Calu3 (cell line): Measurements from ENCODE around the gene POU5F2. TPM values are rescaled to one million over a fixed set of nuclear protein-coding genes. Genes with fewer than 3 reads are reported as not detected.

Experiments
- BruUV-seq: library from RNA; stranded (reverse); fragments of 400-500 nt; replicated peaks from 2 replicates; lab custom pipeline; 2021; lab: Mats Ljungman, UMichigan
- CTCF ChIA-PET: fragments of 300-600 bp; sonication (Branson Sonifier 250); formaldehyde crosslinking; loops from one replicate; lab custom pipeline; 2022; ENCODE audit warnings: antibody characterized with exemption; lab: Charles Lee
- DNase-seq: peaks from one replicate; pipeline ENCODE4 v3.0.0; 2022
- H3K27ac Mint-ChIP-seq: one replicate; pipeline ENCODE4 v1.8.0; 2022; ENCODE audit warnings: mixed read lengths; ENCODE audit not compliant: unreplicated experiment
- H3K27me3 Mint-ChIP-seq: one replicate; pipeline ENCODE4 v1.8.0; 2022; ENCODE audit warnings: mixed read lengths; ENCODE audit not compliant: unreplicated experiment
- H3K36me3 Mint-ChIP-seq: one replicate; pipeline ENCODE4 v1.8.0; 2022; ENCODE audit warnings: mild to moderate bottlenecking, moderate library complexity, mixed read lengths; ENCODE audit not compliant: insufficient read depth, unreplicated experiment
- H3K4me1 Mint-ChIP-seq: one replicate; pipeline ENCODE4 v1.8.0; 2022; ENCODE audit warnings: mild to moderate bottlenecking, low read depth, mixed read lengths; ENCODE audit not compliant: unreplicated experiment
- H3K4me3 Mint-ChIP-seq: one replicate; pipeline ENCODE4 v1.8.0; 2022; ENCODE audit warnings: mild to moderate bottlenecking, low read depth, moderate library complexity, mixed read lengths; ENCODE audit not compliant: unreplicated experiment
- H3K9me3 Mint-ChIP-seq: one replicate; pipeline ENCODE4 v1.8.0; 2022; ENCODE audit warnings: low read depth, mixed read lengths; ENCODE audit not compliant: unreplicated experiment
- intact Hi-C: fragments of 100-400 bp; cut with micrococcal nuclease; formaldehyde crosslinking; loops from one replicate; pipeline ENCODE4 v1.10.0; 2022; ENCODE audit not compliant: unreplicated experiment
- total RNA-seq: library from RNA; stranded (reverse); gene quantifications from 2 replicates; pipeline ENCODE4 v1.2.3, GENCODE V29; 2022
- TF ChIP-seq, protein P1 (sequence below): fragments of 200-600 bp; IDR thresholded peaks from one replicate; pipeline ENCODE4 v1.8.0; 2022; ENCODE audit warnings: antibody characterized with exemption; ENCODE audit not compliant: unreplicated experiment

Gene POU5F2
- total RNA-seq, 1 experiment from 2014 or later = 2.0 TPM

DNA sequence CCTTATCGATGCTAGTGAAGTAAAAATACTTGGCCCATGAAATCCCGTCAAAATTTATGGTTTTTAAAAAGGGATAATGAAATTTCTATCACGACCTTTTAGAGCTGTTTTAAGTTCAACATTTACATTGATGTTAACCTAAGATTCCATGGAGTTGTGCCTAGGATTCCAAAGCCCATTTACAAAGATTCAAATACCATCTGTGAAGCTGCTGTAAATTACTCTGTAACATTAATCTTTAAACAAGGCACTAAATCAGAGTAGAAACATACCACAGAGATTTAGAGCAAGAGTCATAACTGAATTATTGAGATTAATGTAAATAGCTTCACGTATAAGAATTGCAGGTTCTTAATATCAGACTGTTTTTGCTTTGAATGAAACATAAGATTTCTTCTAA, 17.7 kb downstream of the POU5F2 start:
- TF ChIP-seq, protein P1, sequence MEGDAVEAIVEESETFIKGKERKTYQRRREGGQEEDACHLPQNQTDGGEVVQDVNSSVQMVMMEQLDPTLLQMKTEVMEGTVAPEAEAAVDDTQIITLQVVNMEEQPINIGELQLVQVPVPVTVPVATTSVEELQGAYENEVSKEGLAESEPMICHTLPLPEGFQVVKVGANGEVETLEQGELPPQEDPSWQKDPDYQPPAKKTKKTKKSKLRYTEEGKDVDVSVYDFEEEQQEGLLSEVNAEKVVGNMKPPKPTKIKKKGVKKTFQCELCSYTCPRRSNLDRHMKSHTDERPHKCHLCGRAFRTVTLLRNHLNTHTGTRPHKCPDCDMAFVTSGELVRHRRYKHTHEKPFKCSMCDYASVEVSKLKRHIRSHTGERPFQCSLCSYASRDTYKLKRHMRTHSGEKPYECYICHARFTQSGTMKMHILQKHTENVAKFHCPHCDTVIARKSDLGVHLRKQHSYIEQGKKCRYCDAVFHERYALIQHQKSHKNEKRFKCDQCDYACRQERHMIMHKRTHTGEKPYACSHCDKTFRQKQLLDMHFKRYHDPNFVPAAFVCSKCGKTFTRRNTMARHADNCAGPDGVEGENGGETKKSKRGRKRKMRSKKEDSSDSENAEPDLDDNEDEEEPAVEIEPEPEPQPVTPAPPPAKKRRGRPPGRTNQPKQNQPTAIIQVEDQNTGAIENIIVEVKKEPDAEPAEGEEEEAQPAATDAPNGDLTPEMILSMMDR = no peak
- Mint-ChIP-seq H3K27ac (no peak overlapping the region), H3K27me3 (no peaks in the 10 kb centered on the region), H3K36me3 (no peaks in the 10 kb centered on the region), H3K4me1 (peaks cover 17% of the 10 kb centered on the region), H3K9me3 (no peaks in the 10 kb centered on the region), H3K4me3 (no peak overlapping the region)
- CTCF ChIA-PET = interaction anchor here (0.6 to 1.8 kb wide), 2 partner anchors 78 to 623 kb away, joined by 3 to 4 read pairs; no protein-coding TSS in a partner anchor
- BruUV-seq = no TSS peak
- DNase-seq = no peak
- intact Hi-C loops = no loop called here

DNA sequence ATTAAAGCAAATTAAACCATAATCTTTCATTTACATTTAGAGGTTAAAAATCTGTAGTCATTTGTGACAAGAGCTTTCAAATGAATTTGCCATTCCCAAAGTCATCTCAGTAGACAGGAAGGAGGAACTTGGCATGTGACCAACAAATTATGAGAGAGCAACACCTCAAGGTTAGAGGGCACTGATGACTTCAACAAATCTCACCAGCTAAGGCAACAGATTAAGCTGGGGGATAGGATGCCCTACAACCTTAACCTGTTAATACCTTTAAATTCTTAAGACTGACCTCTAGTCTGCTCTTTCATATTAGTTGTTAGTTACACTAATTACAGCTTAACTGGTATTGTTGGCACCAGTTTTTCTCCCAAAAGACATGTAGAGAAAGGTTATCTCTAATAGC, 18.4 kb downstream of the POU5F2 start:
- H3K4me3 Mint-ChIP-seq = no peak overlapping the region
- intact Hi-C loops = no loop called here
- no peaks in the 10 kb centered on the region for H3K27me3 Mint-ChIP-seq
- TF ChIP-seq, protein P1 = no peak
- CTCF ChIA-PET = interaction anchor here (0.6 to 1.8 kb wide), 2 partner anchors 78 to 623 kb away, joined by 3 to 4 read pairs; no protein-coding TSS in a partner anchor
- DNase-seq = peak; percentile 16
- H3K9me3 Mint-ChIP-seq = no peaks in the 10 kb centered on the region
- no peaks in the 10 kb centered on the region for H3K36me3 Mint-ChIP-seq
- no TSS peak for BruUV-seq
- H3K27ac Mint-ChIP-seq = no peak overlapping the region
- peaks cover 20% of the 10 kb centered on the region for H3K4me1 Mint-ChIP-seq

DNA sequence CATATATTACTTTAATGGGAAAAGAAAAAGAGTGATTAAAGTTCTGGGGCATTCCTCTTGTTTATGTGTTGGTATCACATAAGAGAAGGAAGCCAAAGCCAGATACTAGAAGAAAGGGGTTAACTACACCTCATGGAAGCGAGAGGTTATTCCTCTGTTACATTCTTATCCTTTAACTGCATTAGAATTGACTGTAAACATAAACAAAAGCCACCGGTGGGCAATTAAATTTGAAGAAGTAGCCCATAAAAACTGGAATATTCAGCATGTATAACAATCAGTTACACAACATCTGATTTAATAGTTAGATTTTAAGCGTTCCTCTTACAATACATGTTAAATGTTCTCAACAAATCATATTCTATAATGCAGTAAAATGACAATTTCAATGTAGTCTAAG, 18.8 kb downstream of the POU5F2 start:
- TF ChIP-seq, protein P1 = no peak
- H3K9me3 Mint-ChIP-seq = no peaks in the 10 kb centered on the region
- no peaks in the 10 kb centered on the region for H3K36me3 Mint-ChIP-seq
- intact Hi-C loops = no loop called here
- no peak overlapping the region for H3K27ac Mint-ChIP-seq
- H3K4me3 Mint-ChIP-seq = no peak overlapping the region
- no peaks in the 10 kb centered on the region for H3K27me3 Mint-ChIP-seq
- no peak for DNase-seq
- CTCF ChIA-PET = interaction anchor here (1.8 kb wide), 1 partner anchor 79 kb away, joined by 4 read pairs; no protein-coding TSS in a partner anchor
- BruUV-seq = no TSS peak
- H3K4me1 Mint-ChIP-seq = peaks cover 20% of the 10 kb centered on the region

DNA sequence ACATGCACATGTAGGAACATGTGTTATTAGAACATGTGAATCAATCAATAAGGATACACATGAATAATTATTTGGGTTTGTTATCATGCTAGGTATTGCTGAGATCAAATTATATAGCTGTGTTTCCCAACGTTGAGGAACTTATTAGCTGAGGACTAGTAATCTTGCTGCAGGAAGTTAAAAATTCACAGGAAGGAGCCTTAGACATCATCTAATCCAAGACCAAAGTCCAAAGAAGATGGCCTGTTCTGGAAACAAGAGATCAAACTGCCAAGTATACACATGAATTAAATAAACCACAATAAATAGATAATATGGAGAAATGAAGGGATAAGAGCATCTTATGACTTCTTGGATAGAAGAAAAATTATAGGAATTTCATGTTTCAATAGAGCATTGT, 19.9 kb downstream of the POU5F2 start:
- H3K27me3 Mint-ChIP-seq = no peaks in the 10 kb centered on the region
- CTCF ChIA-PET = interaction anchor here (0.7 kb wide), 1 partner anchor 532 kb away, joined by 6 read pairs; no protein-coding TSS in a partner anchor

More for the DNA sequence above, 19.9 kb downstream of the POU5F2 start:
- intact Hi-C loops = no loop called here
- H3K27ac Mint-ChIP-seq = no peak overlapping the region
- H3K4me3 Mint-ChIP-seq = no peak overlapping the region
- BruUV-seq = no TSS peak
- no peaks in the 10 kb centered on the region for H3K9me3 Mint-ChIP-seq
- no peak for DNase-seq
- H3K36me3 Mint-ChIP-seq = no peaks in the 10 kb centered on the region
- peaks cover 27% of the 10 kb centered on the region for H3K4me1 Mint-ChIP-seq
- TF ChIP-seq, protein P1 = no peak
